ENCODE data around the gene COMT.

The COMT gene

GRCh38 chr22:19991395-19991644 lies 49.7 kb downstream of the COMT start:
- Histone ChIP-seq H3K27ac (ENCODE audit: low read length) (no peak overlapping the region), H3K27me3 (ENCODE audit: insufficient read depth, low read length, poor library complexity) (no peaks in the 10 kb centered on the region), H3K4me1 (ENCODE audit: insufficient read depth, low read length) (no peaks in the 10 kb centered on the region), H3K9me3 (ENCODE audit: insufficient read depth, low read length, severe bottlenecking) (no peaks in the 10 kb centered on the region), H3K9ac (ENCODE audit: low read depth, low read length) (no peak overlapping the region), H3K4me3 (ENCODE audit: low read depth in 1 of 2, low read length in 2 of 2) (no peak overlapping the region), H3K79me2 (ENCODE audit: insufficient read depth, low read length) (no peaks in the 10 kb centered on the region), H4K20me1 (ENCODE audit: insufficient read depth, low read length) (0 out of 2 replicates have a peak, but pooled peaks cover 6% of the 10 kb centered on the region), H3K4me2 (ENCODE audit: insufficient read depth, low read length) (no peak overlapping the region), H3K36me3 (ENCODE audit: insufficient read depth, low read length) (no peaks in the 10 kb centered on the region), H2AFZ (ENCODE audit: low read depth, low read length) (no peak overlapping the region)
- TF ChIP-seq CTCF (IDR thresholded peaks at IDR 0.05; ENCODE audit: borderline replicate concordance, extremely low read depth, low read length, poor library complexity, severe bottlenecking) (no peak), EZH2 (IDR thresholded peaks at IDR 0.05; ENCODE audit: borderline replicate concordance, low read depth, low read length, severe bottlenecking) (no peak)
- ATAC-seq (ENCODE audit: insufficient read depth, low read depth), result no peak
- no peak for DNase-seq

- no peak for DNase-seq
- Histone ChIP-seq H3K9me3 (ENCODE audit: insufficient read depth, low read length, severe bottlenecking) (no peaks in the 10 kb centered on the region), H3K27me3 (ENCODE audit: insufficient read depth, low read length, poor library complexity) (no peaks in the 10 kb centered on the region), H3K36me3 (ENCODE audit: insufficient read depth, low read length) (no peaks in the 10 kb centered on the region), H3K4me2 (ENCODE audit: insufficient read depth, low read length) (no peak overlapping the region), H3K9ac (ENCODE audit: low read depth, low read length) (no peak overlapping the region), H3K79me2 (ENCODE audit: insufficient read depth, low read length) (no peaks in the 10 kb centered on the region), H4K20me1 (ENCODE audit: insufficient read depth, low read length) (0 out of 2 replicates have a peak, but pooled peaks cover 6% of the 10 kb centered on the region), H2AFZ (ENCODE audit: low read depth, low read length) (no peak overlapping the region), H3K4me1 (ENCODE audit: insufficient read depth, low read length) (no peaks in the 10 kb centered on the region), H3K27ac (ENCODE audit: low read length) (no peak overlapping the region), H3K4me3 (ENCODE audit: low read depth in 1 of 2, low read length in 2 of 2) (no peak overlapping the region)
- ATAC-seq (ENCODE audit: insufficient read depth, low read depth), result no peak
- no peak for TF ChIP-seq CTCF (IDR thresholded peaks at IDR 0.05; ENCODE audit: borderline replicate concordance, extremely low read depth, low read length, poor library complexity, severe bottlenecking)
- no peak for TF ChIP-seq EZH2 (IDR thresholded peaks at IDR 0.05; ENCODE audit: borderline replicate concordance, low read depth, low read length, severe bottlenecking)
Measured at GRCh38 chr22:19991645-19992451, 50.3 kb downstream of the COMT start.

GRCh38 chr22:19992481-19992911 lies 50.9 kb downstream of the COMT start:
- H2AFZ ChIP-seq (ENCODE audit: low read depth, low read length), result no peak overlapping the region
- no peak for ATAC-seq (ENCODE audit: insufficient read depth, low read depth)

More at GRCh38 chr22:19992481-19992911, 50.9 kb downstream of the COMT start:
- Histone ChIP-seq H3K27ac (ENCODE audit: low read length) (no peak overlapping the region), H3K4me3 (ENCODE audit: low read depth in 1 of 2, low read length in 2 of 2) (no peak overlapping the region), H4K20me1 (ENCODE audit: insufficient read depth, low read length) (peaks cover 10% of the 10 kb centered on the region; the same call in 1 of the 2 replicates), H3K79me2 (ENCODE audit: insufficient read depth, low read length) (no peaks in the 10 kb centered on the region), H3K4me1 (ENCODE audit: insufficient read depth, low read length) (no peaks in the 10 kb centered on the region), H3K4me2 (ENCODE audit: insufficient read depth, low read length) (no peak overlapping the region), H3K9ac (ENCODE audit: low read depth, low read length) (no peak overlapping the region), H3K9me3 (ENCODE audit: insufficient read depth, low read length, severe bottlenecking) (no peaks in the 10 kb centered on the region), H3K27me3 (ENCODE audit: insufficient read depth, low read length, poor library complexity) (no peaks in the 10 kb centered on the region), H3K36me3 (ENCODE audit: insufficient read depth, low read length) (no peaks in the 10 kb centered on the region)
- TF ChIP-seq CTCF (IDR thresholded peaks at IDR 0.05; ENCODE audit: borderline replicate concordance, extremely low read depth, low read length, poor library complexity, severe bottlenecking) (no peak), EZH2 (IDR thresholded peaks at IDR 0.05; ENCODE audit: borderline replicate concordance, low read depth, low read length, severe bottlenecking) (no peak)
- no peak for DNase-seq

Measured in DND-41 (cell line).